SK-N-SH treated with all-trans-retinoic acid at 6 μM for 48 hours (cell line): ENCODE measurements around the gene JOSD2.

ENCODE experiments used
- ATAC-seq: fragments of 200-7000 bp; cut with Tn5 transposase; 3 replicates; pipeline ENCODE4 v1.9.1; 2020; ENCODE audit warnings: mild to moderate bottlenecking, moderate library complexity
- ARNTL ChIP-seq: fragments of 450-650 bp; formaldehyde crosslinking; IDR thresholded peaks from 2 replicates; pipeline ENCODE4 v1.5.0; 2020; ENCODE audit warnings: low read depth, mild to moderate bottlenecking, moderate library complexity, borderline replicate concordance
- BACH2 ChIP-seq: fragments of 250-450 bp; sonication (Bioruptor Pico); IDR thresholded peaks from 2 replicates; pipeline ENCODE4 v1.9.0; 2021; ENCODE audit warnings: mild to moderate bottlenecking, borderline replicate concordance
- CSDC2 ChIP-seq: fragments of 250-450 bp; sonication (Bioruptor Pico); IDR thresholded peaks from 2 replicates; pipeline ENCODE4 v1.5.0; 2020; ENCODE audit warnings: mild to moderate bottlenecking, moderate library complexity
- ESRRG ChIP-seq: fragments of 250-450 bp; sonication (Bioruptor Pico); IDR thresholded peaks from 2 replicates; pipeline ENCODE4 v1.6.1; 2021; ENCODE audit warnings: mild to moderate bottlenecking
- GLIS3 ChIP-seq: fragments of 250-450 bp; sonication (Bioruptor Pico); IDR thresholded peaks from 2 replicates; pipeline ENCODE4 v1.5.0; 2020; ENCODE audit warnings: mild to moderate bottlenecking, moderate library complexity
- ISL1 ChIP-seq: fragments of 250-450 bp; sonication (Bioruptor Pico); IDR thresholded peaks from 2 replicates; pipeline ENCODE4 v2.1.2; 2022; ENCODE audit warnings: mild to moderate bottlenecking, moderate library complexity
- OSR1 ChIP-seq: fragments of 250-450 bp; sonication (Bioruptor Pico); IDR thresholded peaks from 2 replicates; pipeline ENCODE4 v1.8.0; 2022; ENCODE audit warnings: moderate library complexity, mild to moderate bottlenecking, inconsistent platforms
- PPARA ChIP-seq: fragments of 250-450 bp; sonication (Bioruptor Pico); IDR thresholded peaks from 2 replicates; pipeline ENCODE4 v1.5.0; 2020; ENCODE audit warnings: mild to moderate bottlenecking, borderline replicate concordance
- RARB ChIP-seq: fragments of 250-450 bp; sonication (Bioruptor Pico); IDR thresholded peaks from 2 replicates; pipeline ENCODE4 v1.8.0; 2021; ENCODE audit warnings: mild to moderate bottlenecking, moderate library complexity
- SNAI2 ChIP-seq: fragments of 250-450 bp; sonication (Bioruptor Pico); IDR thresholded peaks from 2 replicates; pipeline ENCODE4 v1.5.0; 2020; ENCODE audit warnings: mild to moderate bottlenecking, moderate library complexity
- TOX ChIP-seq: fragments of 250-450 bp; sonication (Bioruptor Pico); IDR thresholded peaks from 2 replicates; pipeline ENCODE4 v1.8.0; 2021; ENCODE audit warnings: mild to moderate bottlenecking, moderate library complexity, borderline replicate concordance
- ZC3H10 ChIP-seq: fragments of 250-450 bp; sonication (Bioruptor Pico); IDR thresholded peaks from 2 replicates; pipeline ENCODE4 v1.5.1; 2021; ENCODE audit warnings: mild to moderate bottlenecking, moderate library complexity
- ZFP3 ChIP-seq: fragments of 250-450 bp; sonication (Bioruptor Pico); IDR thresholded peaks from 2 replicates; pipeline ENCODE4 v1.5.0; 2020; ENCODE audit warnings: mild to moderate bottlenecking, moderate library complexity
- ZFP30 ChIP-seq: fragments of 450-650 bp; formaldehyde crosslinking; IDR thresholded peaks from 2 replicates; pipeline ENCODE4 v1.5.0; 2022; ENCODE audit warnings: mild to moderate bottlenecking, moderate library complexity
- ZNF565 ChIP-seq: fragments of 450-650 bp; formaldehyde crosslinking; conservative IDR thresholded peaks from 2 replicates; pipeline ENCODE4 v1.5.0; 2020; ENCODE audit warnings: low read depth, mild to moderate bottlenecking, moderate library complexity
- ZNF8 ChIP-seq: fragments of 450-650 bp; formaldehyde crosslinking; IDR thresholded peaks from 2 replicates; pipeline ENCODE4 v1.5.0; 2020; ENCODE audit warnings: mild to moderate bottlenecking, moderate library complexity
- TF ChIP-seq, protein P1 (sequence below): fragments of 250-450 bp; sonication (Bioruptor Pico); IDR thresholded peaks from 2 replicates; pipeline ENCODE4 v1.8.0; 2020; ENCODE audit warnings: mild to moderate bottlenecking, moderate library complexity, borderline replicate concordance
- TF ChIP-seq, protein P2 (sequence below): fragments of 250-450 bp; sonication (Bioruptor Pico); IDR thresholded peaks from 2 replicates; pipeline ENCODE4 v1.5.0; 2020; ENCODE audit warnings: mild to moderate bottlenecking, moderate library complexity
- TF ChIP-seq, protein P3 (sequence below): fragments of 250-450 bp; sonication (Bioruptor Pico); IDR thresholded peaks from 2 replicates; pipeline ENCODE4 v1.5.1; 2021; ENCODE audit warnings: mild to moderate bottlenecking, moderate library complexity
- TF ChIP-seq, protein P4 (sequence below): fragments of 250-450 bp; sonication (Bioruptor Pico); IDR thresholded peaks from 2 replicates; pipeline ENCODE4 v1.8.0; 2021; ENCODE audit warnings: low read depth, mild to moderate bottlenecking, moderate library complexity, borderline replicate concordance
- TF ChIP-seq, protein P5 (sequence below): fragments of 250-450 bp; sonication (Bioruptor Pico); IDR thresholded peaks from 2 replicates; pipeline ENCODE4 v1.5.1; 2020; ENCODE audit warnings: low read depth, mild to moderate bottlenecking, moderate library complexity

The JOSD2 gene

DNA sequence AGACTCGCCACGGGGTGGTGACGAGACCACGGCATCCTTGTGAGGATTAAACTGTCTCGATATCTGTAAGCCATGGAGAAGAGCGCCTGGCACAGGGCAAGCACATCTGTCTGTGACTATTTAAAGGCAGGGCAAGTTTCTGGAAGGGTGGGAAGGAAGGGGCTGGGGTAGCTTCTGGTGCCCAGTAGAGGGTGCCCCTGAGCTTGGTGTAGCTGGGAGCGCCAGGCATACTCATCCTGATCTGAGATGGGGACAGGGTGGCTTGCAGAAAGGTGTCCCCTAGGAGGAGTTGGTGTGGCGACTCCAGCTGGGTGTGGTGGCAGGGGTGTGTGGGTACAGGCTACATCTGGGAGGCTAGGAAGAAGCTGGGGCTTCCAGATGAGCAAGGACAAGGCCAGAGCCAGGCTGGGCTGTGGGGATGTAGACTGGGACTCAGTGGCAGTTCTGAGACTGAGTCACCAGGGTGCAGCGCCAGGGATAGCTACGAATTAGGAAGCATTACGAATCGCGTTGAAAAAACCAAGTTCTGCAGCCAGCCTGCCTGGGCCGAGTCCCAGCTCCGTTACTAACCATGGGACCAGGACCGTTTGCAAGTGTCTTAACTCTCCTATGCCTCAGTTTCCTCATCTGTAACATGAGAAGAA lies 25.8 kb upstream of the JOSD2 start:
- TF ChIP-seq, protein P1, sequence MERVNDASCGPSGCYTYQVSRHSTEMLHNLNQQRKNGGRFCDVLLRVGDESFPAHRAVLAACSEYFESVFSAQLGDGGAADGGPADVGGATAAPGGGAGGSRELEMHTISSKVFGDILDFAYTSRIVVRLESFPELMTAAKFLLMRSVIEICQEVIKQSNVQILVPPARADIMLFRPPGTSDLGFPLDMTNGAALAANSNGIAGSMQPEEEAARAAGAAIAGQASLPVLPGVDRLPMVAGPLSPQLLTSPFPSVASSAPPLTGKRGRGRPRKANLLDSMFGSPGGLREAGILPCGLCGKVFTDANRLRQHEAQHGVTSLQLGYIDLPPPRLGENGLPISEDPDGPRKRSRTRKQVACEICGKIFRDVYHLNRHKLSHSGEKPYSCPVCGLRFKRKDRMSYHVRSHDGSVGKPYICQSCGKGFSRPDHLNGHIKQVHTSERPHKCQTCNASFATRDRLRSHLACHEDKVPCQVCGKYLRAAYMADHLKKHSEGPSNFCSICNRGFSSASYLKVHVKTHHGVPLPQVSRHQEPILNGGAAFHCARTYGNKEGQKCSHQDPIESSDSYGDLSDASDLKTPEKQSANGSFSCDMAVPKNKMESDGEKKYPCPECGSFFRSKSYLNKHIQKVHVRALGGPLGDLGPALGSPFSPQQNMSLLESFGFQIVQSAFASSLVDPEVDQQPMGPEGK (CRISPR knock-in tag) = no peak
- TF ChIP-seq ISL1 (CRISPR knock-in tag) = no peak
- TF ChIP-seq ZNF565 (CRISPR knock-in tag) = no peak
- TF ChIP-seq, protein P2, sequence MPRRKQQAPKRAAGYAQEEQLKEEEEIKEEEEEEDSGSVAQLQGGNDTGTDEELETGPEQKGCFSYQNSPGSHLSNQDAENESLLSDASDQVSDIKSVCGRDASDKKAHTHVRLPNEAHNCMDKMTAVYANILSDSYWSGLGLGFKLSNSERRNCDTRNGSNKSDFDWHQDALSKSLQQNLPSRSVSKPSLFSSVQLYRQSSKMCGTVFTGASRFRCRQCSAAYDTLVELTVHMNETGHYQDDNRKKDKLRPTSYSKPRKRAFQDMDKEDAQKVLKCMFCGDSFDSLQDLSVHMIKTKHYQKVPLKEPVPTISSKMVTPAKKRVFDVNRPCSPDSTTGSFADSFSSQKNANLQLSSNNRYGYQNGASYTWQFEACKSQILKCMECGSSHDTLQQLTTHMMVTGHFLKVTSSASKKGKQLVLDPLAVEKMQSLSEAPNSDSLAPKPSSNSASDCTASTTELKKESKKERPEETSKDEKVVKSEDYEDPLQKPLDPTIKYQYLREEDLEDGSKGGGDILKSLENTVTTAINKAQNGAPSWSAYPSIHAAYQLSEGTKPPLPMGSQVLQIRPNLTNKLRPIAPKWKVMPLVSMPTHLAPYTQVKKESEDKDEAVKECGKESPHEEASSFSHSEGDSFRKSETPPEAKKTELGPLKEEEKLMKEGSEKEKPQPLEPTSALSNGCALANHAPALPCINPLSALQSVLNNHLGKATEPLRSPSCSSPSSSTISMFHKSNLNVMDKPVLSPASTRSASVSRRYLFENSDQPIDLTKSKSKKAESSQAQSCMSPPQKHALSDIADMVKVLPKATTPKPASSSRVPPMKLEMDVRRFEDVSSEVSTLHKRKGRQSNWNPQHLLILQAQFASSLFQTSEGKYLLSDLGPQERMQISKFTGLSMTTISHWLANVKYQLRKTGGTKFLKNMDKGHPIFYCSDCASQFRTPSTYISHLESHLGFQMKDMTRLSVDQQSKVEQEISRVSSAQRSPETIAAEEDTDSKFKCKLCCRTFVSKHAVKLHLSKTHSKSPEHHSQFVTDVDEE (CRISPR knock-in tag) = no peak
- no peak for TF ChIP-seq ARNTL
- TF ChIP-seq TOX = no peak
- TF ChIP-seq ZNF8 (CRISPR knock-in tag) = no peak
- TF ChIP-seq ZC3H10 = no peak
- TF ChIP-seq, protein P3, sequence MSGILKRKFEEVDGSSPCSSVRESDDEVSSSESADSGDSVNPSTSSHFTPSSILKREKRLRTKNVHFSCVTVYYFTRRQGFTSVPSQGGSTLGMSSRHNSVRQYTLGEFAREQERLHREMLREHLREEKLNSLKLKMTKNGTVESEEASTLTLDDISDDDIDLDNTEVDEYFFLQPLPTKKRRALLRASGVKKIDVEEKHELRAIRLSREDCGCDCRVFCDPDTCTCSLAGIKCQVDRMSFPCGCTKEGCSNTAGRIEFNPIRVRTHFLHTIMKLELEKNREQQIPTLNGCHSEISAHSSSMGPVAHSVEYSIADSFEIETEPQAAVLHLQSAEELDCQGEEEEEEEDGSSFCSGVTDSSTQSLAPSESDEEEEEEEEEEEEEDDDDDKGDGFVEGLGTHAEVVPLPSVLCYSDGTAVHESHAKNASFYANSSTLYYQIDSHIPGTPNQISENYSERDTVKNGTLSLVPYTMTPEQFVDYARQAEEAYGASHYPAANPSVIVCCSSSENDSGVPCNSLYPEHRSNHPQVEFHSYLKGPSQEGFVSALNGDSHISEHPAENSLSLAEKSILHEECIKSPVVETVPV = no peak
- TF ChIP-seq, protein P4, sequence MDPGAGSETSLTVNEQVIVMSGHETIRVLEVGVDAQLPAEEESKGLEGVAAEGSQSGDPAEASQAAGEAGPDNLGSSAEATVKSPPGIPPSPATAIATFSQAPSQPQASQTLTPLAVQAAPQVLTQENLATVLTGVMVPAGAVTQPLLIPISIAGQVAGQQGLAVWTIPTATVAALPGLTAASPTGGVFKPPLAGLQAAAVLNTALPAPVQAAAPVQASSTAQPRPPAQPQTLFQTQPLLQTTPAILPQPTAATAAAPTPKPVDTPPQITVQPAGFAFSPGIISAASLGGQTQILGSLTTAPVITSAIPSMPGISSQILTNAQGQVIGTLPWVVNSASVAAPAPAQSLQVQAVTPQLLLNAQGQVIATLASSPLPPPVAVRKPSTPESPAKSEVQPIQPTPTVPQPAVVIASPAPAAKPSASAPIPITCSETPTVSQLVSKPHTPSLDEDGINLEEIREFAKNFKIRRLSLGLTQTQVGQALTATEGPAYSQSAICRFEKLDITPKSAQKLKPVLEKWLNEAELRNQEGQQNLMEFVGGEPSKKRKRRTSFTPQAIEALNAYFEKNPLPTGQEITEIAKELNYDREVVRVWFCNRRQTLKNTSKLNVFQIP (CRISPR knock-in tag) = no peak
- TF ChIP-seq ESRRG = no peak
- TF ChIP-seq, protein P5, sequence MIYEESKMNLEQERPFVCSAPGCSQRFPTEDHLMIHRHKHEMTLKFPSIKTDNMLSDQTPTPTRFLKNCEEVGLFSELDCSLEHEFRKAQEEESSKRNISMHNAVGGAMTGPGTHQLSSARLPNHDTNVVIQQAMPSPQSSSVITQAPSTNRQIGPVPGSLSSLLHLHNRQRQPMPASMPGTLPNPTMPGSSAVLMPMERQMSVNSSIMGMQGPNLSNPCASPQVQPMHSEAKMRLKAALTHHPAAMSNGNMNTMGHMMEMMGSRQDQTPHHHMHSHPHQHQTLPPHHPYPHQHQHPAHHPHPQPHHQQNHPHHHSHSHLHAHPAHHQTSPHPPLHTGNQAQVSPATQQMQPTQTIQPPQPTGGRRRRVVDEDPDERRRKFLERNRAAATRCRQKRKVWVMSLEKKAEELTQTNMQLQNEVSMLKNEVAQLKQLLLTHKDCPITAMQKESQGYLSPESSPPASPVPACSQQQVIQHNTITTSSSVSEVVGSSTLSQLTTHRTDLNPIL = no peak
- no peak for TF ChIP-seq GLIS3 (CRISPR knock-in tag)
- TF ChIP-seq SNAI2 = no peak
- no peak for TF ChIP-seq RARB (CRISPR knock-in tag)
- TF ChIP-seq ZFP30 = no peak
- TF ChIP-seq ZFP3 = no peak
- no peak for TF ChIP-seq BACH2 (CRISPR knock-in tag)

DNA sequence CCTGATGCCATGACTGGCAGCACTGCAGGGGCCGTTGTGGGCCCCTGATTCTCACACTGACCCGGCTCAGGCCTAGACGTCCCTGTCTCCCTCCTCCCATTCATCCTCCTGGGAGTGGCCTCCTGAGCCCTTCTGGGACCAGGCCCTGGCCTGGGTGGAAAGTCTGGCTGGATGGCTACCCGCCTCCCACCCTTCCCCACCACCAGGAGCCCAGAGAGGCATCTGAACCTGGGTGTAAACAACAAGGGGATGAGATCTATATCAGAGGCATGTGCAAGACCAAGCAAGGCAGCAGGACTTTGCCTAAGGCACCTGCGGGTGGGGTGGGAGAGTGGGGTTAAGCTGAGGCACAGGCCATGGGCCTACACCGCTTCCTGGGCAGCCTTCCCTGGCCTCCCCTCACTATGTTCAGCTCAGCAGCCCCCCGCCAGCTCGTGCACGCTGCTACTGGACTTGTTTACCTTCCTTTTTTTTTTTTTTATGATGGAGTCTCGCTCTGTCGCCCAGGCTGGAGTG lies 24.7 kb upstream of the JOSD2 start:
- ATAC-seq = no peak
- TF ChIP-seq ZNF8 (CRISPR knock-in tag) (no peak), ISL1 (CRISPR knock-in tag) (no peak), ZC3H10 (no peak), SNAI2 (no peak), OSR1 (no peak), GLIS3 (CRISPR knock-in tag) (no peak), CSDC2 (CRISPR knock-in tag) (no peak), RARB (CRISPR knock-in tag) (no peak), ARNTL (no peak), ZFP3 (no peak), PPARA (no peak), BACH2 (CRISPR knock-in tag) (no peak), ZNF565 (CRISPR knock-in tag) (no peak), ZFP30 (no peak)
- TF ChIP-seq, protein P3 = no peak
- TF ChIP-seq, protein P5 = no peak
- TF ChIP-seq, protein P4 (CRISPR knock-in tag) = no peak
- TF ChIP-seq, protein P2 (CRISPR knock-in tag) = no peak

More for the DNA sequence above, 25.8 kb upstream of the JOSD2 start:
- ATAC-seq = no peak
